ENCODE data around the gene MPHOSPH10.
A peak's percentile ranks its signal among the peaks of the same experiment; 100 is the strongest.
"Not testable (repeated sequence)": the region's sequence is repeated elsewhere in the genome, so short reads cannot be mapped to it uniquely, and the experiment has no call there.

MPHOSPH10 gene

DNA sequence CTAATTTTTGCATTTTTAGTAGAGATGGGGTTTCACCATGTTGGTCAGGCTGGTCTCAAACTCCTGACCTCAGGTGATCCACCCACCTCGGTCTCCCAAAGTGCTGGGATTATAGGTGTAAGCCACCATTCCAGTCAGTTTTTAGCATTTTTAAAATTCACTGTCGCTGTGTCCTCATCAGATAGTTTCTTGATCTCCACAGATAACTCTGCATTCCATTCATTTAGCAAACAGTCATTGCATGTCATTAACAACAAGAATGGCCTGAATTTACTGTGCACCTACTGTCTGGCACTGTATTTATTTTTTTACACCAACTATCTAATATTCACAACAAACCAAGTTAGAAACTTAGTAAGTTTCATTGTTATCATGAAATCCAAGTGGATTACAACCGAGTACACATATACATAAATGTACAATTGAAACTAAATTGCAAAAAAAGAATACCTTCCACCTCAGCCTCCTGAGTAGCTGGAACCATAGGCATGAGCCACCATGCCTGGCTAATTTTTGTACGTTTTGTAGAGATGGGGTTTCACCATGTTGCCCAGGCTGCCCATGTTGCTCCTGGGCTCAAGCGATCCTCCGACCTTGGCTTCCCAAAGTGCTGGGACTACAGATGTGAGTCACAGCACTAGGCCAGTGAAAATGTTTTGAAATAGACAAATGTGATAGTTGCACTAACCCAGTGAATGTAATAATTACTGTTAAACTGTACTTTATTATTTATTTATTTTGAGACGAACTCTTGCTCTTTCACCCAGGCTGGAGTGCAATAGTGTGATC, 4.7 kb upstream of the MPHOSPH10 start:
- Histone ChIP-seq H3K4me1 (ENCODE audit: insufficient read depth, low read length) (0 out of 2 replicates have a peak, but pooled peaks cover 4% of the 10 kb centered on the region), H3K27me3 (ENCODE audit: insufficient read depth, low read length) (no peaks in the 10 kb centered on the region), H3K9ac (ENCODE audit: low read depth, low read length) (no peak overlapping the region), H3K27ac (ENCODE audit: low read depth, low read length) (no peak overlapping the region), H3K36me3 (ENCODE audit: insufficient read depth, low read length) (peaks cover 27% of the 10 kb centered on the region), H3K9me3 (ENCODE audit: insufficient read depth, low read depth, low read length) (no peaks in the 10 kb centered on the region), H3K4me3 (ENCODE audit: low read length) (no peak overlapping the region)
- 96% methylated on average over 7 of the region's 7 CpGs for WGBS

DNA sequence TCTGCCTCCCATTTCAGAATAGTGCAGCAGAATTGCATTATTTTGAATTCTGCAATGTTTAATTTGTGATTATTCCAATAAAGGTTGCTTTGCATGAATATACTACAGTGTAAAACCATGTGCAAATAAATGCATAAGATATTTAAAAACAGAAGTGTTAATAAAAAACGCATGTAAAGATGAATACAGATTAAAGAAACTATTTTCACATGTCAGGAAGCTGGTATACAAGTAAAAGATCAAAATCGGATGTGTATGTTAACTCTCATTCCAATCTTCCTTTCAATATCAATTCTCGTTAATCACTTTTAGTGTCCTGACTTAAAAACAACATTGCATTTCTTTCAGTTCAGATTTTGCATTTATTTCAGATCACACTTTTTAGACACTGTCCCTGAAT, 3.5 kb upstream of the MPHOSPH10 start:
- Histone ChIP-seq H3K9ac (ENCODE audit: low read depth, low read length) (no peak overlapping the region), H3K4me1 (ENCODE audit: insufficient read depth, low read length) (0 out of 2 replicates have a peak, but pooled peaks cover 4% of the 10 kb centered on the region), H3K27me3 (ENCODE audit: insufficient read depth, low read length) (no peaks in the 10 kb centered on the region), H3K4me3 (ENCODE audit: low read length) (no peak overlapping the region), H3K9me3 (ENCODE audit: insufficient read depth, low read depth, low read length) (no peaks in the 10 kb centered on the region), H3K27ac (ENCODE audit: low read depth, low read length) (no peak overlapping the region), H3K36me3 (ENCODE audit: insufficient read depth, low read length) (peaks cover 22% of the 10 kb centered on the region)
- WGBS, result 100% methylated on average over 2 of the region's 3 CpGs

DNA sequence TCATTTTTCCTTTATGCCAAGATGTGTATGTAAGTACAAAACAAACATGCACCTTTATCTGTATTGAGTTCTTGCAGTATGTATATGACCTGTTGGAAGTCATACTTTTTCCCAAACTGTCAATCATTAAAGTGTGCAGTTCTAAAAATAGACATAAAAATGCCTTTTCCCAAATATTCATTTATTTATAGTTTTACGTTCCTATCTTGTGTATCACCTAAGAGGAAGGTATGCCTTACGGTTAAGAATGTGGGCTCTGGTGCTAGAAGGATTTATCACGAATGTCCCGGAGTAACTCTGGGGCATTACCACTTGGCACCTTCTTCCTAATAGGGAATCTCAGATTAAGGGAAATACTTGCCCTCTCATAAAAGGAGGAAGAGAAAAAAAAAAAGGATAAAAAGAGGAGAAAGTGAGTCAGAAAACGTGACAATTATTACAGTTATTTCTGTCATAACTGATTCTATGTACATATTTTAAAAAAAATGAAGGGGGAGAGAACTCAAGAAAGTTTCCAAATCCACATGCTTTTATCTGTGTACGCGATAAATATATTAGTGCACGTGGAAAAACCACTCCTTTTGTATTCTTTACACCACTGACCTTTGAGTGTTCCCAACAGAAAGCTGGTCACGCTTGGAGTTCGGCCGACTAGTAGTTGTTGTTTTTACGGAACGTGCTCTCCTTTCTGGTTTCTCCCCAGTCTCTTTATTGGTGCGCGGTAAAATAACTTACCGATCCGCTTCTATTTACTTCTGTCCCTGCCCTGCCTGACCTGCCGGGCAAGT, 1.1 kb upstream of the MPHOSPH10 start:
- H3K9me3 ChIP-seq (ENCODE audit: insufficient read depth, low read depth, low read length), result no peaks in the 10 kb centered on the region
- 8% methylated on average over 17 of the region's 18 CpGs for WGBS
- no peaks in the 10 kb centered on the region for H3K27me3 ChIP-seq (ENCODE audit: insufficient read depth, low read length)
- H3K27ac ChIP-seq (ENCODE audit: low read depth, low read length), result peak overlapping the region; percentile 90
- peaks cover 22% of the 10 kb centered on the region for H3K36me3 ChIP-seq (ENCODE audit: insufficient read depth, low read length)
- H3K4me3 ChIP-seq (ENCODE audit: low read length), result peak overlapping the region; percentile 74
- H3K4me1 ChIP-seq (ENCODE audit: insufficient read depth, low read length), result 0 out of 2 replicates have a peak, but pooled peaks cover 4% of the 10 kb centered on the region
- H3K9ac ChIP-seq (ENCODE audit: low read depth, low read length), result peak overlapping the region; percentile 78

DNA sequence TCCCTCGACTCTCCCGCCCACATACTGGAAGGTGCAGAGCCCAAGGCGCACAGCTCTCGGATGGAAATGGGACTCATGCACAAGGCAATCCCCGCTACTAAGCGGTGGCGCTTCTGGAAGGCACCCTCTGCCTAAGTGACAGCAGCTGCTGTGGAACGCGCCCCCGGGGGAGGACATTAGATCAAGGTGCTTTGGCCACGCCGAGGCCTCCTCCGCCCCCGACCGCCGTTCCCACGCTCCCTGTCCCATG, 607 bp upstream of the MPHOSPH10 start:
- Histone ChIP-seq H3K4me1 (ENCODE audit: insufficient read depth, low read length) (0 out of 2 replicates have a peak, but pooled peaks cover 4% of the 10 kb centered on the region), H3K4me3 (ENCODE audit: low read length) (peak overlapping the region; percentile 74), H3K27ac (ENCODE audit: low read depth, low read length) (peak overlapping the region; percentile 90), H3K9ac (ENCODE audit: low read depth, low read length) (peak overlapping the region; percentile 78), H3K36me3 (ENCODE audit: insufficient read depth, low read length) (peaks cover 27% of the 10 kb centered on the region), H3K27me3 (ENCODE audit: insufficient read depth, low read length) (no peaks in the 10 kb centered on the region), H3K9me3 (ENCODE audit: insufficient read depth, low read depth, low read length) (no peaks in the 10 kb centered on the region)
- under 1% methylated on average over 17 of the region's 17 CpGs for WGBS

DNA sequence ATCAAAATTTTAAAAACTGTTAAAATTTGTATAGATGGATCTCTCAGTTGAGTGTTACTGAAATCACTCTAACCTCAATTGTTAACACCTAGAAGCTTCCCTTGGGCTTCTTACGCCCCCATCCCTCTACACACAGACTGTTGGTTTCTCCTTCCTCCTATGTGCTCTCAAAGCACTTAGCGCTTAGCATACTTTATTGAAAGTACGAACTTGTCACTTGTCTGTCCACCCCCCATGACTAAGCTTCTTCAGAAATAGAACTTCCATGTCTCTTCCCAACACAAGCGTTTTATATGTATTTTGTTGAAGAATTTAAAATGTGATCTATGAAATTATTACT, 441 bp downstream of the MPHOSPH10 start:
- peak overlapping the region; percentile 74 for H3K4me3 ChIP-seq (ENCODE audit: low read length)
- H3K9ac ChIP-seq (ENCODE audit: low read depth, low read length), result peak overlapping the region; percentile 78
- 1% methylated on average over 3 of the region's 4 CpGs for WGBS
- H3K27ac ChIP-seq (ENCODE audit: low read depth, low read length), result peak overlapping the region; percentile 90; the same call in 1 of the 2 replicates
- H3K36me3 ChIP-seq (ENCODE audit: insufficient read depth, low read length), result peaks cover 36% of the 10 kb centered on the region
- 0 out of 2 replicates have a peak, but pooled peaks cover 4% of the 10 kb centered on the region for H3K4me1 ChIP-seq (ENCODE audit: insufficient read depth, low read length)
- H3K27me3 ChIP-seq (ENCODE audit: insufficient read depth, low read length), result no peaks in the 10 kb centered on the region
- H3K9me3 ChIP-seq (ENCODE audit: insufficient read depth, low read depth, low read length), result no peaks in the 10 kb centered on the region

DNA sequence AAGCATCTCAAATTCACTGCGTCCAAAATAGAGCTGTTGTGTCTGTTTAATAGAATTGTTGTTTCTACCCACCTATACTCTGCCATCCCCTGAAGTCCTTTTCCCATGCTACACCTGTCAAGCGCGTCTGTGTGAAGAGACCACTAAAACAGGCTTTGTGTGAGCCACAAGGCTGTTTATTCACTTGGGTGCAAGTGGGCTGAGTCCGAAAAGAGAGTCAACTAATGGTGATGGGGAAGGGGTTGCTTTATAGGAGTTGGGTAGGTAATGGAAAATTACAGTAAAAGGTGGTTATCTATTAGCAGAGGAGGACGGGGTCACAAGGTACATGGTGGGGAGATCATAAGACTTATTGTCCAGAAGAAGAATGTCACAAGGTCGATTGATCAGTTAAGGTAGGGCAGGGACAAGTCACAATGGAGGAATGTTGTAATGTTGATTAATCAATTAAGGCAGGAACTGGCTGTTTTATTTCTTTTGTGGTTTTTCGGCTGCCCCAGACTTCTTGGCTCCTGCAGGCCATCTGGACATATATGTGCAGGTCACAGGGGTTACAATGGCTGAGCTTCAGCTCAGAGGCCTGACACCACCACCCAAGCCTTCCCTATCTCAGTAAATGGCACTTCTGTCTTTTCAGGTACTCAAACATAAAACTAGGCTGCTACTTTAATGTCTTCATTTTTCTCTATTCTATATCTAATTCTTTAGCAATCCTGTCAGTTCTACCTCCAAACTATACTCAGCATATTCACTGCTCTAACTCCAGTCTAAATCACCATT, 1.1 kb downstream of the MPHOSPH10 start:
- not testable (repeated sequence) for H3K9me3 ChIP-seq (ENCODE audit: insufficient read depth, low read depth, low read length); H3K27ac ChIP-seq (ENCODE audit: low read depth, low read length); H3K4me1 ChIP-seq (ENCODE audit: insufficient read depth, low read length); H3K27me3 ChIP-seq (ENCODE audit: insufficient read depth, low read length)
- Histone ChIP-seq H3K36me3 (ENCODE audit: insufficient read depth, low read length) (peaks cover 43% of the 10 kb centered on the region), H3K4me3 (ENCODE audit: low read length) (peak overlapping the region; percentile 74), H3K9ac (ENCODE audit: low read depth, low read length) (peak overlapping the region; percentile 78; the same call in 1 of the 2 replicates)
- WGBS, result 72% methylated on average over 7 of the region's 7 CpGs

DNA sequence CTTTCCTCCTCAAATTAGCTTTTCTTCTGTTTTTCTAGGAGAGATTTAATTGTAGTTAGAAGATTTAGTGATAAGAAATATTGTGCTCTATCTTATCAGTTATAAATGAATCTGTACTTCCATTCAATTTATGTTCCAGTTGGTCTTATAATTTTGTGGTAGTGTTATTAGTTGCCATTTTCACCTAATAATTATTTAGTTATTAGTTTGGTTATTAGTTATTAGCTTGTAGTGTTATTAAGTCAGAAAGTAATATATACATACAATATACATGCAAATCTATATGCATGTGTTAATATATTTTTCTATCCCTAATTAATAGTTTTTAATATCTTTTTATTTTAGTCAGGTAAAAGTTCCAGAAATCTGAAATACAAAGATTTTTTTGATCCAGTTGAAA, 3.2 kb downstream of the MPHOSPH10 start:
- Histone ChIP-seq H3K27ac (ENCODE audit: low read depth, low read length) (no peak overlapping the region), H3K4me3 (ENCODE audit: low read length) (no peak overlapping the region), H3K4me1 (ENCODE audit: insufficient read depth, low read length) (0 out of 2 replicates have a peak, but pooled peaks cover 4% of the 10 kb centered on the region), H3K9ac (ENCODE audit: low read depth, low read length) (no peak overlapping the region), H3K36me3 (ENCODE audit: insufficient read depth, low read length) (peaks cover 63% of the 10 kb centered on the region), H3K27me3 (ENCODE audit: insufficient read depth, low read length) (no peaks in the 10 kb centered on the region), H3K9me3 (ENCODE audit: insufficient read depth, low read depth, low read length) (no peaks in the 10 kb centered on the region)

DNA sequence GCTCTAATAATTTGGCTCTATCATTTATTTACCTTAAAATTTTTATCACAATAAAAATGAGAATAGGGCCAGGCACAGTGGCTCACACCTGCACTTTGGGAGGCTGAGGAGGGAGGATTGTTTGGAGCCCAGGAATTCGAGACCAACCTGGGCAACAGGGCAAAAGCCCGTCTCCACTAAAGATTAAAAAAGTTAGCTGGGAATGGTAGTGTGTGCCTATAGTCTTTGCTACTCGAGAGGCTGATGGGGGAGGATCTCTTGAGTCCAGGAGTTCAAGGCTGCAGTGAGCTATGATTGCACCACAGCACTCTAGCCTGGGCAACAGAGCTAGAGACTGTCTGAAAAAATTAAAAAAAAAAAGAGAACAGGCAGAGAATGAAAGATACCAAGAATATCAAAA, 5.7 kb downstream of the MPHOSPH10 start:
- H3K9ac ChIP-seq (ENCODE audit: low read depth, low read length), result no peak overlapping the region
- peaks cover 87% of the 10 kb centered on the region for H3K36me3 ChIP-seq (ENCODE audit: insufficient read depth, low read length)
- H3K4me3 ChIP-seq (ENCODE audit: low read length), result no peak overlapping the region

DNA sequence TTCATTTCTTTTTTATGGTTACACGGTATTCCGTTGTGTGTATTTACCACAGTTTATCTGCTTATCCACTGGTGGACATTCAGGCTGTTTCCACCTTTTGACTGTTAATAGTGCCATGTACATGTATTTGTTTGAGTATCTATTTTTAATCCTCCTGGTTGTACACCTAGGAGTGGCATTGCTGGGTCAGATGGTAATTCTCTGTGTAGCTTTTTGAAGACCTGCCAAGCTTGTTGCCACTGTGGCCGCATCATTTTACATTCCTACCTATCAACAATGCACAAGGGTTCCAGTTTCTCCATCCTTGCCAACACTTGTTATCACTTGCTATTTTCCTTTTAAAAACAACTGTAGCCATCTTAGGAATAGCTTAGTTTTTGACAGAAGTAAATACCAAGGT, 13.3 kb downstream of the MPHOSPH10 start:
- 100% methylated on average over 3 of the region's 3 CpGs for WGBS
- peaks cover 97% of the 10 kb centered on the region for H3K36me3 ChIP-seq (ENCODE audit: insufficient read depth, low read length)

More for the DNA sequence above, 5.7 kb downstream of the MPHOSPH10 start:
- Histone ChIP-seq H3K4me1 (ENCODE audit: insufficient read depth, low read length) (no peaks in the 10 kb centered on the region), H3K27me3 (ENCODE audit: insufficient read depth, low read length) (no peaks in the 10 kb centered on the region), H3K27ac (ENCODE audit: low read depth, low read length) (no peak overlapping the region), H3K9me3 (ENCODE audit: insufficient read depth, low read depth, low read length) (no peaks in the 10 kb centered on the region)
- WGBS, result 91% methylated on average over 3 of the region's 3 CpGs

DNA sequence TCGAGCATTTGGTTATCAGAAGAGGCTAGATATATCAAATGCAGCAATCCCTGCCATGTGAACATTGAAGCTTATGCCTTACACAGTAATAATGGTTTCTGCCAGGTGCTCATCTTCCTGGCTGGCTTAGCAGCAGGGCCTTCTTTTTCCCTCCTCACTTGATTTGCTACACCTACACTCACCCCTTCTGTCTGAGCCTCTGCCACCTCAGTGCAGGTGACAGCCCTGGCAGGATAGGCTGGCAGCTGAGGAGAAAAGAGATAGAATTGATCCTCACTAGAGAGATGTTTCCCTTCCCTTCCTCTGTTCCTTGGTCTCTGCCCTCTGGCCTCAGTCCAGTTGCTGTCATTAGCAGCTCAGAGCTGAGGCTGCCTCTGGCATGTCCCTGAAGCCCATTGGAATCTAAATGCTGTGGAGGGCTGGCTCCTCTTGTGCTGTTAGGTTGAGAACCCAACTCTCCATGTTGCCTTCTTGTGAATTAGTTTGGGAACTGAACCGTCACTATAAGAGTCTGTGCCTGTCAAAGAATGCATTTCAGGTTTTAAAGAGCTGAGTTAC, 18.2 kb downstream of the MPHOSPH10 start:
- Histone ChIP-seq H3K9ac (ENCODE audit: low read depth, low read length) (no peak overlapping the region), H3K4me1 (ENCODE audit: insufficient read depth, low read length) (no peaks in the 10 kb centered on the region), H3K27ac (ENCODE audit: low read depth, low read length) (no peak overlapping the region), H3K27me3 (ENCODE audit: insufficient read depth, low read length) (no peaks in the 10 kb centered on the region), H3K36me3 (ENCODE audit: insufficient read depth, low read length) (peaks cover 68% of the 10 kb centered on the region), H3K9me3 (ENCODE audit: insufficient read depth, low read depth, low read length) (no peaks in the 10 kb centered on the region), H3K4me3 (ENCODE audit: low read length) (no peak overlapping the region)
- WGBS, result 90% methylated on average over 2 of the region's 2 CpGs

More for the DNA sequence above, 13.3 kb downstream of the MPHOSPH10 start:
- H3K9me3 ChIP-seq (ENCODE audit: insufficient read depth, low read depth, low read length), result no peaks in the 10 kb centered on the region
- H3K27me3 ChIP-seq (ENCODE audit: insufficient read depth, low read length), result no peaks in the 10 kb centered on the region
- no peak overlapping the region for H3K9ac ChIP-seq (ENCODE audit: low read depth, low read length)
- H3K4me1 ChIP-seq (ENCODE audit: insufficient read depth, low read length), result no peaks in the 10 kb centered on the region
- no peak overlapping the region for H3K27ac ChIP-seq (ENCODE audit: low read depth, low read length)
- no peak overlapping the region for H3K4me3 ChIP-seq (ENCODE audit: low read length)
